OCI-LY1 (cell line): ENCODE data around the gene WTAP.

Experiments used
- H2AFZ ChIP-seq: fragments of 200-600 bp; sonication (generic), shearing (Covaris generic); 2 replicates; pipeline ENCODE4 v1.6.0; 2014; ENCODE audit warnings: antibody characterized with exemption, mild to moderate bottlenecking, low read length
- H3F3A ChIP-seq: fragments of 200-600 bp; sonication (generic), shearing (Covaris generic); 2 replicates; pipeline ENCODE4 v1.6.0; 2014; ENCODE audit warnings: mild to moderate bottlenecking, antibody characterized with exemption, low read length, moderate library complexity; ENCODE audit not compliant: insufficient read depth
- H3K27ac ChIP-seq: fragments of 200-600 bp; sonication (generic); 2 replicates; pipeline ENCODE4 v1.5.1; 2014; ENCODE audit warnings: low read length, mixed run types, mild to moderate bottlenecking, low read depth; ENCODE audit not compliant: poor library complexity, severe bottlenecking
- H3K27me3 ChIP-seq: fragments of 200-600 bp; sonication (generic); 2 replicates; pipeline ENCODE4 v1.6.0; 2014; ENCODE audit warnings: antibody characterized with exemption, mild to moderate bottlenecking, low read length, moderate library complexity; ENCODE audit not compliant: insufficient read depth
- H3K36me3 ChIP-seq: fragments of 200-600 bp; sonication (generic); 2 replicates; pipeline ENCODE4 v1.6.1; 2014; ENCODE audit warnings: mild to moderate bottlenecking, antibody characterized with exemption, low read length, moderate library complexity, mixed read lengths; ENCODE audit not compliant: insufficient read depth
- H3K4me1 ChIP-seq: fragments of 200-600 bp; sonication (generic); 2 replicates; pipeline ENCODE4 v1.5.1; 2014; ENCODE audit warnings: mild to moderate bottlenecking, low read length, moderate library complexity; ENCODE audit not compliant: insufficient read depth, severe bottlenecking
- H3K4me2 ChIP-seq: fragments of 200-600 bp; sonication (generic), shearing (Covaris generic); 2 replicates; pipeline ENCODE4 v1.6.1; 2014; ENCODE audit warnings: low read length
- H3K4me3 ChIP-seq: fragments of 200-600 bp; sonication (generic); 2 replicates; pipeline ENCODE4 v1.5.1; 2014; ENCODE audit warnings: low read length, low read depth, mild to moderate bottlenecking, mixed read lengths; ENCODE audit not compliant: poor library complexity, severe bottlenecking
- H3K79me2 ChIP-seq: fragments of 200-600 bp; shearing (Covaris generic); 2 replicates; pipeline ENCODE4 v1.6.1; 2016; ENCODE audit warnings: mixed run types, low read length, mixed read lengths; ENCODE audit not compliant: insufficient read depth
- H3K9ac ChIP-seq: fragments of 200-600 bp; sonication (generic), shearing (Covaris generic); 2 replicates; pipeline ENCODE4 v1.6.1; 2014; ENCODE audit warnings: mild to moderate bottlenecking, low read length, mixed read lengths
- H3K9me2 ChIP-seq: fragments of 200-600 bp; sonication (generic), shearing (Covaris generic); 2 replicates; pipeline ENCODE4 v1.6.1; 2014; ENCODE audit warnings: low read depth, mild to moderate bottlenecking, low read length, mixed read lengths
- H3K9me3 ChIP-seq: fragments of 200-600 bp; shearing (Covaris generic); 2 replicates; pipeline ENCODE4 v1.6.1; 2014; ENCODE audit warnings: low read length, mixed read lengths
- H4K20me1 ChIP-seq: fragments of 200-600 bp; sonication (generic), shearing (Covaris generic); 2 replicates; pipeline ENCODE4 v1.6.0; 2016; ENCODE audit warnings: mild to moderate bottlenecking, low read length; ENCODE audit not compliant: insufficient read depth
- CTCF ChIP-seq: fragments of 200-600 bp; sonication (generic), shearing (Covaris generic); IDR thresholded peaks from 2 replicates; pipeline ENCODE4 v1.5.1; 2017; ENCODE audit warnings: mild to moderate bottlenecking, antibody characterized with exemption, low read length, moderate library complexity, mixed read lengths
- EZH2 ChIP-seq: fragments of 200-600 bp; sonication (generic), shearing (Covaris generic); IDR thresholded peaks from 2 replicates; pipeline ENCODE4 v1.8.0; 2017; ENCODE audit warnings: borderline replicate concordance, mixed run types, mild to moderate bottlenecking, antibody characterized with exemption, low read length, moderate library complexity, mixed read lengths

WTAP gene

GRCh38 chr6:159713984-159714383 is 13.3 kb upstream of the WTAP start:
- H2AFZ ChIP-seq: no peak overlapping the region
- no peaks in the 10 kb centered on the region for H3K27me3 ChIP-seq
- H3K4me3 ChIP-seq: no peak overlapping the region
- H4K20me1 ChIP-seq: no peaks in the 10 kb centered on the region
- no peak overlapping the region for H3K4me2 ChIP-seq
- no peaks in the 10 kb centered on the region for H3F3A ChIP-seq
- H3K9me2 ChIP-seq: no peaks in the 10 kb centered on the region
- no peaks in the 10 kb centered on the region for H3K9me3 ChIP-seq
- TF ChIP-seq CTCF (no peak), EZH2 (no peak)
- H3K79me2 ChIP-seq: no peaks in the 10 kb centered on the region
- no peaks in the 10 kb centered on the region for H3K36me3 ChIP-seq
- H3K9ac ChIP-seq: no peak overlapping the region
- no peak overlapping the region for H3K27ac ChIP-seq
- H3K4me1 ChIP-seq: no peaks in the 10 kb centered on the region

GRCh38 chr6:159714404-159714803 is 12.9 kb upstream of the WTAP start:
- no peak overlapping the region for H3K4me2 ChIP-seq
- H3K9ac ChIP-seq: no peak overlapping the region
- H3K27ac ChIP-seq: no peak overlapping the region
- TF ChIP-seq EZH2 (no peak), CTCF (no peak)
- H3F3A ChIP-seq: no peaks in the 10 kb centered on the region
- H3K9me3 ChIP-seq: no peaks in the 10 kb centered on the region
- H3K36me3 ChIP-seq: no peaks in the 10 kb centered on the region
- H3K4me3 ChIP-seq: no peak overlapping the region
- no peaks in the 10 kb centered on the region for H3K27me3 ChIP-seq
- no peaks in the 10 kb centered on the region for H3K79me2 ChIP-seq
- no peaks in the 10 kb centered on the region for H4K20me1 ChIP-seq
- H3K4me1 ChIP-seq: no peaks in the 10 kb centered on the region
- H2AFZ ChIP-seq: no peak overlapping the region
- no peaks in the 10 kb centered on the region for H3K9me2 ChIP-seq

- H3K36me3 ChIP-seq: no peaks in the 10 kb centered on the region
- no peaks in the 10 kb centered on the region for H3K9me3 ChIP-seq
- H3K27me3 ChIP-seq: no peaks in the 10 kb centered on the region
- H3K79me2 ChIP-seq: no peaks in the 10 kb centered on the region
- H3K9ac ChIP-seq: no peak overlapping the region
- no peaks in the 10 kb centered on the region for H3F3A ChIP-seq
- no peak overlapping the region for H3K4me2 ChIP-seq
- TF ChIP-seq CTCF (no peak), EZH2 (no peak)
- no peaks in the 10 kb centered on the region for H4K20me1 ChIP-seq
- H2AFZ ChIP-seq: no peak overlapping the region
- no peaks in the 10 kb centered on the region for H3K4me1 ChIP-seq
- H3K27ac ChIP-seq: no peak overlapping the region
- no peak overlapping the region for H3K4me3 ChIP-seq
- no peaks in the 10 kb centered on the region for H3K9me2 ChIP-seq
These were observed 12.1 kb upstream of the WTAP start for GRCh38 chr6:159715166-159715565.
